HUDEP-2 (cell line): ENCODE results near the gene CSE1L.
"Not testable (repeated sequence)": the region's sequence is repeated elsewhere in the genome, so short reads cannot be mapped to it uniquely, and the experiment has no call there.

Experiments used
- DNase-seq, 76 experiments: peaks; one replicate each; lab custom pipeline; 2025; ENCODE audit not compliant: unreplicated experiment in 76 of 76; lab: John Stamatoyannopoulos, UW

Gene CSE1L

GRCh38 chr20:49118307-49118706 lies 72.2 kb downstream of the CSE1L start:
- DNase-seq: no peak

DNA sequence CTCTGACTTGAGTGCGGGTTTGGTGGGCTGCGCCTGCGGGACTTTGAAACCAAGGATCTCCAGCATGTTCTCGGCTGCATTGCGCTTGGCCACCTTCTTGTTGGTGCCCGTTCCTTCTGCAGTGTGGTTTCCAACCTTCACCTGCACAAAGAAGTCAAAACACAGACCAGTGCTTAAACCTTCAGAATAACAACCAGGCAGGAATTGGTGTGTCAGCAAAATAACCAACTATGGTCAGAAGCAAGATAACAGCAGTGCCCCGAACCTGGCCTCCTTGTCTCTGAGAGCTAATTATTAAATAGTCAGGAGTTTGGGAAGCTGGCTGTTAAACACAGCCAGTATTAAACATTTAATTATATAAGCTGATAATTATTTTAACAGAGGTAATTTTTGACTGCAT lies 73.9 kb downstream of the CSE1L start:
- no peak for DNase-seq

GRCh38 chr20:49122920-49123319 lies 76.8 kb downstream of the CSE1L start:
- DNase-seq: no peak

DNA sequence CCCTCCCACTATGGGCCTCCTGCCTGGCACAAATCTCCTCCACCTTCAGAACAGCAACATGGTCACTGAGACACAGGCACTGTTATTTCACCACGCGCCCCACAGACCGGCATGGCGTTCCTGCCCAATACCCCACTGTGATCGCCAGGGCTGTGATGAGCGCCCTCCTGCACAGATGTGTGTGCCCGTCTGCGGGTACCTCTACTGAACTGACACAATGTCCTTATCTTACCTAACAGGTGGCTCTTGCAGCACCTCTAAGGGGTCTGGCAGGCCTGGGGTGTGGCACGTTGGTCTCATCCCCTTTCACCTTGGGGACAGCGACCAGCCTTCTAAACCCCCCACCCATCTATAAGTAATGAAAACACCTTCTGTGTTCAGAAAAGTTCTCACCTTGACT lies 77.9 kb downstream of the CSE1L start:
- DNase-seq: no peak

DNA sequence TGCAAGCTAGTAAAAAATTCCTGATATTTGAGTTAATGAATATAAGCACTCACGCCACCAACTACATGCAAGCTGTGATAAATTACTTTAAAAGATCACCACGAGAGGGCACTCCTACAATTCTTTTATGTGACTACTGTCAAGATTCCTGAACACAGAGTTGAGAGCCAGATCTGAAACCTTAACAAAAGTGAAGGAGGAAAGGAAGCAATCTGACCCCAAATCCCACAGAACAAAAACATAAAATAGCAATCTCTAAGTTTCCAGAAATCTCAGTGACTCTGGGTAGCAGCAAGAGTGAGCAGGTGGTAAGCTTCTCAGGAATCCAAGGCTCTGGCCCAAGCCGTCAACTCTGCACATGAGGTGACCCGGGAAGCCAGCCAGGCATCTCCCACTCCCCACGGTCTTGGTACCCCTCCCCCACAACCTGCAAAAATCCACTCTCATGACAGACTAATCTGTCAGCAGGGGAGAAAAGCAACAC lies 86.9 kb downstream of the CSE1L start:
- peak in 29 of 76 experiments; percentile 6 to 70 (median 37) for DNase-seq

- no peak for DNase-seq
Observed at GRCh38 chr20:49133571-49133970, 87.5 kb downstream of the CSE1L start.

DNA sequence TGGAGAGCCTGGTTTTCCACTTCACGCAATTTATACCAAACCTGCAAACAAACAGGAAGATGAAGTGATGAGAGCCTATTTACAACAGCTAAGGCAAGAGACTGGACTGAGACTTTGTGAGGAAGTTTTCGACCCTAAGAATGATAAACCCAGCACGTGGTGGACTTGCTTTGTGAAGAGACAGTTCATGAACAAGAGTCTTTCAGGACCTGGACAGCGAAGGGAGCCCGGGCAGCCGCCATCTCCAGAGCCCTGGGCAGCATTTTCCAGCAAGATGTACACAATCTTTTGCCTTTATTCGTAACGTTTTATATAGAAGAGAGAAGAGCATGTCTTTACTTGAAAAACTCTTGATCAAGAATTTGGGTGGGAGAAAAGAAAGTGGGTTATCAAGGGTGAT lies 88.7 kb downstream of the CSE1L start:
- DNase-seq: not testable (repeated sequence)

DNA sequence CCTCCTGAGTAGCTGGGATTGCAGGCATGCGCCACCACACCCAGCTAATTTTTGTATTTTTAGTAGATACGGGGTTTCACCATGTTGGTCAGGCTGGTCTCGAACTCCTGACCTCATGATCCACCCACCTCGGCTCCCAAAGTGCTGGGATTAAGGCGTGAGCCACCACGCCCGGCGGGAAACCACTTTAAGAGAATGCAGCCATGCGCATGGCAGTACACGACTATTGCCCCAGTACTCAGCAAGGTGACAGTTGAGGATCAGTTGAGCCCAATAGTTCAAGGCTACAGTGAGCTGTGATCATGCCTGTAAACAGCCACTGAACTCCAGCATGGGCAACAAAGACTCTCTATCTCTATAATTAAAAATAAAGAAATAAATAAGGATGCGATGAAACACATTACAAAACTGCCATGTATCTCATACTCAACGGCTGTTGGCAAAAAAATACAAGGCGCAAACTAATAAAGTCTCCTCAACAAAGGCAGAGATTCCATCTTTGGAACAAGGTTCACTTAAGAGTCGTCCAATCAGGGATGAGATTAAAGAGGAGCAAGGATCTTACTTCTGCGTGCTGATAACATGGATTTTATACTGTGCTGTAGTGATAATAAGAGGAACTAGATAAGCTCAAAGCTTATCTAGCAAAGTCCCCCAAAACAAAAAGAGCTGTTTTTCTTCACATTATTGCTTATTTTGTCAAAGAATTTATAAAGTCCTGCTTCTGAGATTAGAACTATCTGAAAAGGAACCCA lies 90.9 kb downstream of the CSE1L start:
- DNase-seq: peak in 8 of 76 experiments; percentile 6 to 50 (median 17)

DNA sequence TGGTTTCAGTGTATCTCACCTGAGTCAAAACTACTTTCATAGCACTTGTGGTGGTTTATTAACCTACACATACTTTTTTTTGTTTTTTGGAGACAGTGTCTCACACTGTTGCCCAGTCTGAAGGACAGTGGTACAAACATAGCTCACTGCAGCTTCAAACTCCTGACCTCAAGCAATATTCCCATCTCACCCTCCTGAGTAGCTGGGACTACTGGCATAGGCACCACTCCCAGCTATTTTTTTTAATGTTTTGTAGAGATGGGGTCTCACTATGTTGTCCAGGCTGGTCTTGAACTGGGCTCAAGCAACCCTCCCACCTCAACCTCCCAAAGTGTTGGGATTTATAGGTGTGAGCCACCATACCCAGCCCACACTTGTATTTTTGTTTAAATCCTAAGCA lies 92.3 kb downstream of the CSE1L start:
- no peak for DNase-seq

DNA sequence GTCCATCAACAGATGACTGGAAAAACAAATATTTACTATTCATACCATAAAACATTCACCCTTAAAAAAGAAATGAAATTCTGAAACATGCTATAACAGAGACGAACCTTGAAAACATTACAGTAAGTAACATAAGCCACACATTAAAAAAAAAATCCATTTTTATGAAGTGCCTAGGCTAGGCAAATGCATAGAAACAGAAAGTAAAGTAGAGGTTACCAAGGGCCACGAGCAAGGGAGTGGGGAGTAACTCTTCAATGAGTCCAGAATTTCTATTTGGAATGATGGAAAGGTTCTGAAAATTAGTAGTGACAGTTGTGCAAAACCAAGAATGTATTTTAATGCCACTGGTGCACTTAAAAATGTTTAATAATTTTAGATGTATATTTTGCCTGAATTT lies 94.3 kb downstream of the CSE1L start:
- DNase-seq: no peak

DNA sequence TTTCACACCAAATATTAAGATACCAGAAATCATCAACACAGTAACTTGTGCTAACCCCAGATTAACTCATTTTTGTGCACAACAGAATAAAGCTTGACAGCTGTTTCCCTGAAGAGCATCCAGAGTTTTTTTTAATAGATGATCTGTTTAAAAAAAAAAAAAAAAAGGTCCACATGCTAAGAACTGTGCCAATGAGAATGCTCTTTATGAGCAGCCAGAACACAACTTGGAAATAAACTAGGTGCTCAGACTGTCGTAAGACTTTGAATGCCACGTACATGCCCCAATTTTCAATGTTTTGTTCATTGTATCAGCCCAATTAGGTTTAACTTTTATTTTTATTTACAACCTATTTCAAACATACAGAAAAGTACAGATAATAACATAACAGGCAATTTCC lies 94.7 kb downstream of the CSE1L start:
- no peak for DNase-seq
